Activated CD8-positive, alpha-beta T cell treated with anti-CD3 and anti-CD28 coated beads, Interleukin-2, amount 10 ng/mL, durations not matched to agents 7 days and 5 days (primary cell): ENCODE results near the gene TRRAP. TPM values are rescaled to one million over a fixed set of nuclear protein-coding genes. Genes with fewer than 3 reads are reported as not detected.

Experiments used
- ATAC-seq: fragments of 150-1000 bp; cut with Tn5 transposase; one replicate; pipeline ENCODE4 v1.10.0; 2021; ENCODE audit warnings: moderate library complexity
- CTCF ChIA-PET: fragments of 350-600 bp; sonication (Branson Sonifier 250); formaldehyde crosslinking; loops from one replicate; lab custom pipeline; 2021; ENCODE audit warnings: antibody characterized with exemption; lab: Charles Lee
- POLR2A ChIA-PET: fragments of 350-600 bp; sonication (Branson Sonifier 250); formaldehyde crosslinking; loops from one replicate; lab custom pipeline; 2021; ENCODE audit warnings: antibody characterized with exemption; lab: Charles Lee
- DNase-seq: peaks from one replicate; pipeline ENCODE4 v3.0.0-alpha.2; 2020
- H3K27ac Mint-ChIP-seq: one replicate; pipeline ENCODE4 v1.8.0; 2021; ENCODE audit warnings: mild to moderate bottlenecking, mixed read lengths
- H3K27me3 Mint-ChIP-seq: one replicate; pipeline ENCODE4 v1.8.0; 2021; ENCODE audit warnings: low read depth, mixed read lengths
- H3K36me3 Mint-ChIP-seq: one replicate; pipeline ENCODE4 v1.8.0; 2021; ENCODE audit warnings: low read depth, mixed read lengths
- H3K4me1 Mint-ChIP-seq: one replicate; pipeline ENCODE4 v1.8.0; 2021; ENCODE audit warnings: low read depth, mixed read lengths
- H3K4me3 Mint-ChIP-seq: one replicate; pipeline ENCODE4 v1.8.0; 2021; ENCODE audit warnings: mild to moderate bottlenecking, mixed read lengths
- H3K9me3 Mint-ChIP-seq: one replicate; pipeline ENCODE4 v1.8.0; 2022; ENCODE audit warnings: mixed read lengths; ENCODE audit not compliant: insufficient read depth
- total RNA-seq, 2 experiments: library from RNA; stranded (reverse); gene quantifications; one replicate each; pipeline ENCODE4 v1.2.3, GENCODE V29; 2021

The TRRAP gene
- total RNA-seq, 2 experiments from 2014 or later: 61.0 to 64.5 TPM

DNA sequence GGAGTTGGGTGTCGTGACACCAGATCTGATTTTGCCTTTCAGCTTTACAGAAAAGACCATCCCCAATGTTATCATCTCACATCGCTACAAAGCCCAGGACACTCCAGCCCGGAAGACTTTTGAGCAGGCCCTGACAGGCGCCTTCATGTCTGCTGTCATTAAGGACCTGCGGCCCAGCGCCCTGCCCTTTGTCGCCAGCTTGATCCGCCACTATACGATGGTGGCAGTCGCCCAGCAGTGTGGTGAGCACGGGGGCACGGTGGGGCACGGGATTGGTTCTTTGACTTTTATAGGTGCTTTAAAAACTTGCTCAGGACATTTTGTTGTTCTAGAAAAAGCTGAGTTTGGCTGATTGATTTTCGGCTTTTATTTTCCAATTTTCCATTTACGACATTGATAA, 48.8 kb downstream of the TRRAP start:
- H3K27ac Mint-ChIP-seq: no peak overlapping the region
- H3K9me3 Mint-ChIP-seq: no peaks in the 10 kb centered on the region
- DNase-seq (no peak), ATAC-seq (no peak)
- H3K4me3 Mint-ChIP-seq: no peak overlapping the region
- no peaks in the 10 kb centered on the region for H3K27me3 Mint-ChIP-seq
- peaks cover 6% of the 10 kb centered on the region for H3K4me1 Mint-ChIP-seq
- peaks cover 73% of the 10 kb centered on the region for H3K36me3 Mint-ChIP-seq
- ChIA-PET POLR2A (no interaction called here), CTCF (interaction anchor here (1.1 to 2.2 kb wide), 2 partner anchors 16 to 49 kb away, joined by 3 to 5 read pairs; partner anchors contain the start of gene TRRAP)

DNA sequence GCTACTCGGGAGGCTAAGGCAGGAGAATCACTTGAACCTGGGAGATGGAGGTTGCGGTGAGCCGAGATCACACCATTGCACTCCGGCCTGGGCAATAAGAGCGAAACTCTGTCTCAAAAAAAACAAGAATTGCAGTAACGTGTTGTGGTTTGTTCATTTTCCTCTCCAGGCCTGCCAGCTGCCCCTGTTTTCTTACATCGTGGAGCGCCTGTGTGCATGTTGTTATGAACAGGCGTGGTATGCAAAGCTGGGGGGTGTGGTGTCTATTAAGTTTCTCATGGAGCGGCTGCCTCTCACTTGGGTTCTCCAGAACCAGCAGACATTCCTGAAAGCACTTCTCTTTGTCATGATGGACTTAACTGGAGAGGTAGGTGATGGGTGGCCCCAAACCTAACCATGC, 52.1 kb downstream of the TRRAP start:
- peaks cover 69% of the 10 kb centered on the region for H3K36me3 Mint-ChIP-seq
- H3K27ac Mint-ChIP-seq: no peak overlapping the region
- POLR2A ChIA-PET: no interaction called here
- CTCF ChIA-PET: no interaction called here
- peaks cover 6% of the 10 kb centered on the region for H3K4me1 Mint-ChIP-seq
- no peaks in the 10 kb centered on the region for H3K9me3 Mint-ChIP-seq
- no peak for ATAC-seq
- no peak for DNase-seq
- H3K27me3 Mint-ChIP-seq: no peaks in the 10 kb centered on the region
- no peak overlapping the region for H3K4me3 Mint-ChIP-seq

DNA sequence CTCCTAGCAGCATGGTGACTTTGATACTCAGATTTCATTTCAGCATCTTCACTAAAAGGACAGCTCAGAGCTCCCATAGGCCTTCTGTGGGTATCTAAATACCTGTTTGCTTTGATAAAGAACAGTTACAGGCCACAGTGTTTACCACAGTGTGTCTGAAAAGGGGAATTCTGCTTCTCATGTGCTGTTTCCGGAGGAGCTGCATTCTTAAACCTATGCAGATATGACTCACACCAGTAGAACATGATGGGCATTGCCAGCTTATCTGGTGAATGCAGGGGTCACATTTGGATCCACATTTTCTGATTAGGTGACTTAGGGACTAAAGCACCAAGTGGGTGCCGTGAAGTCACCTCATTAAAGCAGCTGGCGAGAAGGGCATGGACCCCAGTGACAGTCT, 52.6 kb downstream of the TRRAP start:
- ATAC-seq: peak; percentile 57
- no peak overlapping the region for H3K27ac Mint-ChIP-seq
- ChIA-PET CTCF (no interaction called here), POLR2A (no interaction called here)
- no peaks in the 10 kb centered on the region for H3K9me3 Mint-ChIP-seq
- no peak for DNase-seq
- H3K4me3 Mint-ChIP-seq: no peak overlapping the region
- no peaks in the 10 kb centered on the region for H3K27me3 Mint-ChIP-seq
- H3K4me1 Mint-ChIP-seq: peaks cover 6% of the 10 kb centered on the region
- peaks cover 69% of the 10 kb centered on the region for H3K36me3 Mint-ChIP-seq

DNA sequence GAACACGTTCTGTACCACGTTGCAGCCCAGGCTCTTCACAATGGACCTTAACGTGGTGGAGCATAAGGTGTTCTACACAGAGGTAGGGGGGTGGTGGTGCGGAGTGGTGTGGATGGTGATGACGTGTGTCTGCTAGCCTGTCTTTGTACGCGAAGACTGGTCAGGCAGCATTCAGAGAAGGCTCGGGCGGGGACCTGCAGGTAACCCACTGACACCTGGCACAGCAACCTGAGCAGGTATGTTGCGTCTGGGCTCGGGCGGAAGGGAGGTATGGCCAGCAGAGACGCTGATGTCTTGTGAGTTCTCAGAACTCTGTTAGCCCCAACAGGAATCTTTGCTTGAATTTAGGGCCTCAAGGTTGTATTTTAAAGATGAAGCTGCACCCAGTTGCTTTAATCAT, 55.0 kb downstream of the TRRAP start:
- ChIA-PET CTCF (no interaction called here), POLR2A (no interaction called here)
- Mint-ChIP-seq H3K4me1 (peaks cover 6% of the 10 kb centered on the region), H3K4me3 (no peak overlapping the region), H3K27ac (no peak overlapping the region), H3K27me3 (no peaks in the 10 kb centered on the region), H3K36me3 (peaks cover 62% of the 10 kb centered on the region), H3K9me3 (no peaks in the 10 kb centered on the region)
- DNase-seq (no peak), ATAC-seq (no peak)

DNA sequence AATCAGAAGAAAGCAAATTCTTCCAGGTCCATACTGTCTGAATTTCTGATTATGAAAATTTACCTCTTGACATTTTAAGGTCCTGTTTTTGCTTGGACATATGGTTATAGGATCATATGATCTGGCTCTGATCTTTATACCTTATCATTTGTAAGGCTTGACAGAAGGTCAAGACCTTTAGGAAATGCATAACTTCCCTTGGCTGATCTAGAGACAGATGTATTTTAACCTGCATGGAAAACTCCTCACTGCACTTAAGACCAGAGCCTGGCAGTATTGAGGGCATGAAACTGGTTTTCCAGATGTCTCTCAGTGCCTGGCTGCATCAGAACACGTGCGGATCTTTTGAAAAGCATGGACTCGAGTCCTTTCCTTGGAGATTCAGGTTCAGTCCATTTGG, 55.9 kb downstream of the TRRAP start:
- Mint-ChIP-seq H3K36me3 (peaks cover 63% of the 10 kb centered on the region), H3K27ac (no peak overlapping the region), H3K4me1 (peaks cover 6% of the 10 kb centered on the region), H3K27me3 (no peaks in the 10 kb centered on the region), H3K9me3 (no peaks in the 10 kb centered on the region), H3K4me3 (no peak overlapping the region)
- no peak for DNase-seq
- CTCF ChIA-PET: interaction anchor here (0.6 to 0.7 kb wide), 2 partner anchors 10 to 280 kb away, joined by 3 read pairs; no protein-coding TSS in a partner anchor
- POLR2A ChIA-PET: no interaction called here
- ATAC-seq: no peak

DNA sequence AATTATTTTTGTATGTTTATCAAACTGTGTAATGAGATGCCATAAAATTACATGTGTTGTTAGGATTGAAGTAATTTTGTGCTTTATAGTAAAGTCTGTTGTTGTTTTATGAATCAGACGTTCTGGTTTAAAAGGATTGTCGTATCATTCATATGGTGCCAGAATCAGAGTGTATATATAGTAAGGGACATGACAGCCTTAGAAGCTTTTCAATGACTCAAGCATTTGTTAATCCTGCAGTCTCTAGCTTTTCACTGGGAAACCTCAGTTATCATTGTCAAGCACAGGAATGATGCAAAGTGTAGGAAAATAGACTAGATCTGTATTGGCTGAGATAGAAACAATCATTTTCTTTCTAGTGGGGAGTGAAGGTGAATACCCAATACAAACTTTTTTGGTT, 57.5 kb downstream of the TRRAP start:
- Mint-ChIP-seq H3K27ac (no peak overlapping the region), H3K4me1 (peaks cover 5% of the 10 kb centered on the region), H3K27me3 (no peaks in the 10 kb centered on the region), H3K36me3 (peaks cover 60% of the 10 kb centered on the region), H3K4me3 (no peak overlapping the region), H3K9me3 (no peaks in the 10 kb centered on the region)
- DNase-seq: no peak
- ChIA-PET CTCF (interaction anchor here (0.9 kb wide), 1 partner anchor 42 kb away, joined by 3 read pairs; no protein-coding TSS in a partner anchor), POLR2A (no interaction called here)
- ATAC-seq: no peak

DNA sequence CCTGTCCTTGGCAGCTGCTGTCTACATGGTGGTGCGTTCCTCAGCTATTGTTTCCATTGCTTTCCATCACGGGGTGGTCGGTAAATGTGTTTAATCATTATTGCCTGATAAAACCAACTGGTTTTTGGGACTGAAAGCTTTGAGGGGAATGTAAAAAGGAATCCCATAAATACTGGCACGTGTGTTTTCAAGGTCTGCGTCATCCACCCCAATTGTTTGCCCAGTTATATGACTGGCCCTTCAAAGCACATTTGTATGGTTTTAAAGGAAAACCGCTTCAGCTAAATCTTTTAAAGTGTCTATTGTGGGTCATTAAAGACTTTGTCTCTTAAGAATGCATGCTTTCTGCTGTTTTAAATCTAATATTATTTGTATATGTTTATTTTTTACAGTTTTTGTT, 65.0 kb downstream of the TRRAP start:
- Mint-ChIP-seq H3K9me3 (no peaks in the 10 kb centered on the region), H3K4me3 (no peak overlapping the region), H3K27me3 (no peaks in the 10 kb centered on the region), H3K27ac (no peak overlapping the region), H3K4me1 (no peaks in the 10 kb centered on the region), H3K36me3 (peaks cover 56% of the 10 kb centered on the region)
- ChIA-PET POLR2A (no interaction called here), CTCF (no interaction called here)
- ATAC-seq: no peak
- no peak for DNase-seq

DNA sequence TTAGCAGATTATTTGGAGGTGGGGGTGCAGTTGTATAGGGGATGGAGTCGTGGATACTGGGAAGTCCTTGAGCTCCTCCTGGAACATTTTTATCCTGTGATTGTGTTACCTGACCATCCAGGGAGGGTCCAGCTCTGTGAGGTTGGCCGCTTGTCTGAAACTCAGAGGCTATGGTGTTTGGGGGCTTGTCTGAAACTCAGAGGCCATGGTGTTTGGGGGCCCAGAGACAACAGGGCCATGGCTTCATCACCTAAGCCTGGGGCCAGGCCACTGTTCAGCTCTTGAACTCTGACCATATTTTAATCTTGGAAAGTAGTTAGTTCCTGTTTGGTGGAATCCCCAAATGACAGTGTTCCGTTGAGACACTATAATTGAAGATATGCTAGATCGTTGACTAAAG, 66.1 kb downstream of the TRRAP start:
- no peak overlapping the region for H3K27ac Mint-ChIP-seq
- no peak overlapping the region for H3K4me3 Mint-ChIP-seq
- ChIA-PET POLR2A (no interaction called here), CTCF (interaction anchor here (0.6 kb wide), 1 partner anchor 10 kb away, joined by 3 read pairs; no protein-coding TSS in a partner anchor)
- DNase-seq (no peak), ATAC-seq (no peak)
- H3K36me3 Mint-ChIP-seq: peaks cover 56% of the 10 kb centered on the region
- no peaks in the 10 kb centered on the region for H3K4me1 Mint-ChIP-seq
- no peaks in the 10 kb centered on the region for H3K9me3 Mint-ChIP-seq
- H3K27me3 Mint-ChIP-seq: no peaks in the 10 kb centered on the region

DNA sequence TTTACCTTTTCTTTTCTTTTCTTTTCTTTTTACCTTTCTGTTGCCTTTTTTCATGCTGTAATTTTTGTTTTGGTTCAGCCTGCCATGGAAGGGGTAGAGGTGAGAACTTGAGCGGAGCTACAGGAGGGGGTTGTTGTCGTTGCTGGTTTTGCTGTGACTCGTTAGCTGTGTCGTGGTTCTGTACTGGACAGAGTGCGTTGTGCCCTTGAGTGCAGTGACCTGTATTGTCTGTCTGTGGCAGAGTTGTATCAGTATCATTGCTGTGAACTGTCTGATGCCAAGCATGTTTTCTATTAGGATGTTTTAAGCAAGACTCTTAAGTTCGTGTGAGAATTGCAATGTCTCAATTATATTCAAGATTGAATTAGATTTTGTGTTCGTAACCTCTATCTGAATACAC, 67.5 kb downstream of the TRRAP start:
- DNase-seq: no peak
- Mint-ChIP-seq H3K4me3 (no peak overlapping the region), H3K27me3 (no peaks in the 10 kb centered on the region), H3K9me3 (no peaks in the 10 kb centered on the region), H3K36me3 (peaks cover 64% of the 10 kb centered on the region), H3K4me1 (no peaks in the 10 kb centered on the region), H3K27ac (no peak overlapping the region)
- ChIA-PET POLR2A (no interaction called here), CTCF (no interaction called here)
- ATAC-seq: no peak

DNA sequence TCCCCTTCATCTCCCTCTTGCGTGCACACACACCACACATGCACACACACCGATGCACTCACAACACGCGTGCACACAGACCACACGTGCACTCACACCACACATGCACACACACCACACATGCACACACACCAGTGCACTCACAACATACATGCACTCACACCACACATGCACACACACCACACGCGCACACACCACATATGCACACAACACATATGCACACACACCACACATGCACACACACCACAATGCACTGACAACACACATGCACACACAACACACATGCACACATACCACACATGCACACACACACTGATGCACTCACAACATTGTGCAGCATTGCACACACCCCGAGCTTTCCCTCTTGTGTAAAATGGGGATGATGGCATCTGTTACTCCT, 68.1 kb downstream of the TRRAP start:
- ATAC-seq: no peak
- POLR2A ChIA-PET: no interaction called here
- no peak for DNase-seq
- no peaks in the 10 kb centered on the region for H3K4me1 Mint-ChIP-seq
- H3K4me3 Mint-ChIP-seq: no peak overlapping the region
- H3K27me3 Mint-ChIP-seq: no peaks in the 10 kb centered on the region
- H3K9me3 Mint-ChIP-seq: no peaks in the 10 kb centered on the region
- no peak overlapping the region for H3K27ac Mint-ChIP-seq
- CTCF ChIA-PET: no interaction called here
- peaks cover 62% of the 10 kb centered on the region for H3K36me3 Mint-ChIP-seq

DNA sequence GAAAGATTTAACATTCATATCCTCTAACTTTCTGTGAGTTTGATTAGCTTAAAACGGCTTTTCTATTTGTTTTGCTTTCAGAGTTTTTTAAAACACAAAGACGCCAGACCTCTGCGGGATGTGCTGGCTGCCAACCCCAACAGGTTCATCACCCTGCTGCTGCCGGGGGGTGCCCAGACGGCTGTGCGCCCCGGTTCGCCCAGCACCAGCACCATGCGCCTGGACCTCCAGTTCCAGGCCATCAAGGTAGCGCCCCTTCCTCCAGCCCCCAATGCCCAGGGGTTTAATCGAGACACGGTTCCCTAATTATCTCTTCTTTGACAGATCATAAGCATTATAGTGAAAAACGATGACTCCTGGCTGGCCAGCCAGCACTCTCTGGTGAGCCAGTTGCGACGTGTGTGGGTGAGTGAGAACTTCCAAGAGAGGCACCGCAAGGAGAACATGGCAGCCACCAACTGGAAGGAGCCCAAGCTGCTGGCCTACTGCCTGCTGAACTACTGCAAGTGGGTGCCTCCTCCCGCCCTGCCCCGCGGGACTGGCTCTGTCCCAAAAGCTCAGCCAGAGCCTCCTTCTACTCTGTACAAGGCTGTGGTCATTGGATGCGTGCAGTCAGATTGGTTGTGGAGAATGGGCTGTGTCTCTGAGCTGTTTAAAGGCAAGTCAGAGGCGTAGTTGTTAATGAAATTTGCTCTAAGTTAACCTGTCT, 71.2 kb downstream of the TRRAP start:
- POLR2A ChIA-PET: interaction anchor here (0.9 kb wide), 1 partner anchor 37 kb away, joined by 3 read pairs; no protein-coding TSS in a partner anchor
- ATAC-seq (no peak), DNase-seq (no peak)
- CTCF ChIA-PET: interaction anchor here (1.0 kb wide), 1 partner anchor 70 kb away, joined by 3 read pairs; no protein-coding TSS in a partner anchor
- no peaks in the 10 kb centered on the region for H3K27me3 Mint-ChIP-seq
- H3K4me3 Mint-ChIP-seq: no peak overlapping the region
- peaks cover 71% of the 10 kb centered on the region for H3K36me3 Mint-ChIP-seq
- peaks cover 2% of the 10 kb centered on the region for H3K4me1 Mint-ChIP-seq
- H3K9me3 Mint-ChIP-seq: no peaks in the 10 kb centered on the region
- H3K27ac Mint-ChIP-seq: no peak overlapping the region

DNA sequence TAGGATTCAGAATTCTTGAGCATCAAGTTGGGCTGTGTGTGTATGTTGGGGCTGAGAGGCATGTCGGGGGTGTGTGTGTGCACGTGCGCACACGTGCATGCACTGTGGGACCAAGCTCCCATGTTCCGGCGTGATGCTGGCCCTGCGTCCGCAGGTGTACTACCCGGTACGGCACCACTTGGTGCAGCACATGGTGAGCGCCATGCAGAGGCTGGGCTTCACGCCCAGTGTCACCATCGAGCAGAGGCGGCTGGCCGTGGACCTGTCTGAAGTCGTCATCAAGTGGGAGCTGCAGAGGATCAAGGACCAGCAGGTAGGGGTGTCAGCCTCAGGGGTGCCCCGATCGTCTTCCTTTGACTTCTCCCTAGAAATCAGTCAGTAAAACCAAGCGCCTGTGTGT, 77.7 kb downstream of the TRRAP start:
- ATAC-seq (no peak), DNase-seq (no peak)
- Mint-ChIP-seq H3K9me3 (no peaks in the 10 kb centered on the region), H3K4me1 (peaks cover 2% of the 10 kb centered on the region), H3K27me3 (no peaks in the 10 kb centered on the region), H3K27ac (no peak overlapping the region), H3K36me3 (peaks cover 79% of the 10 kb centered on the region), H3K4me3 (no peak overlapping the region)
- POLR2A ChIA-PET: no interaction called here
- CTCF ChIA-PET: no interaction called here
